ENCODE results near the gene CR1.

DNA sequence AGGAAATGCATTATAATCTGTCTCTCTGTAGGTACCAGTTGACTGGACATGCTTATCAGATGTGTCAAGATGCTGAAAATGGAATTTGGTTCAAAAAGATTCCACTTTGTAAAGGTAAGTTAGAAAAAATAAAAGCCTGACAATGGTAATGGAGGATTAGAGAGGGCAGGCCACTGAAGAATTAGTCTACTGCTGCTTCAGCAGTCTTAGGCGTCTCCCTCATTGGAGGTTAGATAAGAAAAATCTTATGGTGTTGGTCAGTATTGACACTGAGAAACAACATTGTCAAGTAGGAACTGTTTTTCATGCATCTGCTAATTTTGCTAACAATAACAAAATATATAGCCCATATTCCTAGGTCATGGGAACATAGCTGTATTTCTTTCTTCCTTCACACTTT, 21.7 kb upstream of the CR1 start:
- TF ChIP-seq POLR2A (IDR thresholded peaks at IDR 0.05) (no peak), CTCF (IDR thresholded peaks at IDR 0.05) (no peak)

Measured in body of pancreas (tissue), 4 donors.